ENCODE results near the gene LMO1.

DNA sequence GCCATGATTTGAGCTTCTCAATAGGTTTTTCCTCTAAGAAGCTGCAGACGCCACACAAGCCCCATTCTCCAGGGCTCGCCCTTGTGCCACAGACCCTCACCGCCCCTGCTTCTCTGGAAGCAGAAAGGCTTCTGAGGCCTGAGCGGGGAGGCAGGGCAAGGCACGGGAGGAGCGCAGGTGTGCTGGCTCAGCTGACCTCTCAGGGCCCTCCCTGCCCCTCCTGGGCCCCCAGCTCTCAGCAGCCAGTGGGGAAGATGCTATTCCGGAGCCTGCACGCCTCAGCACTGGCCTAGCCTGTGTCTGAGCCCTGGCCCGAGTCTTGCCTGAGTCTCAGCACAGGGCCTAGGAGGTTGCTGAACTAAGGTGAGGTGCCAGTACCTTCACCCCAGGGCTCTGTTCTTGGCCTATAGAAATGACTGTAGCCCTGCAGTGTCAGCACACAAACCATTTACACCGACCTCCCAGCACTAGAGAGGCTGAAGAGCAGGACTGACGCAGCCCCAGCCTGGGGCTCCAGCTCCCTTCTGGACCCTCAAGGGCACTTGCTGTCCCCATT lies 47.1 kb upstream of the LMO1 start:
- TF ChIP-seq EZH2 (conservative IDR thresholded peaks at IDR 0.05; ENCODE audit: low read depth, low read length) (no peak), MEF2D (CRISPR knock-in tag; IDR thresholded peaks at IDR 0.05) (no peak)
- TF ChIP-seq, protein P1, sequence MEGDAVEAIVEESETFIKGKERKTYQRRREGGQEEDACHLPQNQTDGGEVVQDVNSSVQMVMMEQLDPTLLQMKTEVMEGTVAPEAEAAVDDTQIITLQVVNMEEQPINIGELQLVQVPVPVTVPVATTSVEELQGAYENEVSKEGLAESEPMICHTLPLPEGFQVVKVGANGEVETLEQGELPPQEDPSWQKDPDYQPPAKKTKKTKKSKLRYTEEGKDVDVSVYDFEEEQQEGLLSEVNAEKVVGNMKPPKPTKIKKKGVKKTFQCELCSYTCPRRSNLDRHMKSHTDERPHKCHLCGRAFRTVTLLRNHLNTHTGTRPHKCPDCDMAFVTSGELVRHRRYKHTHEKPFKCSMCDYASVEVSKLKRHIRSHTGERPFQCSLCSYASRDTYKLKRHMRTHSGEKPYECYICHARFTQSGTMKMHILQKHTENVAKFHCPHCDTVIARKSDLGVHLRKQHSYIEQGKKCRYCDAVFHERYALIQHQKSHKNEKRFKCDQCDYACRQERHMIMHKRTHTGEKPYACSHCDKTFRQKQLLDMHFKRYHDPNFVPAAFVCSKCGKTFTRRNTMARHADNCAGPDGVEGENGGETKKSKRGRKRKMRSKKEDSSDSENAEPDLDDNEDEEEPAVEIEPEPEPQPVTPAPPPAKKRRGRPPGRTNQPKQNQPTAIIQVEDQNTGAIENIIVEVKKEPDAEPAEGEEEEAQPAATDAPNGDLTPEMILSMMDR (CRISPR knock-in tag; IDR thresholded peaks at IDR 0.05): no peak

Measured in HepG2 (cell line).